Suprapubic skin (tissue), 4 donors: Measurements from ENCODE around the gene MCC.

ENCODE experiments used
- POLR2A ChIP-seq, 2 donors: fragments of 450-650 bp; IDR thresholded peaks; one replicate each; pipeline ENCODE4 v1.6.1; 2017; ENCODE audit warnings: antibody characterized with exemption in 2 of 2, mild to moderate bottlenecking in 2 of 2, moderate library complexity in 2 of 2
- POLR2AphosphoS5 ChIP-seq, 3 donors: sonication (generic); formaldehyde crosslinking; IDR thresholded peaks; one replicate each; pipeline ENCODE4 v1.6.1; 2017; ENCODE audit warnings: antibody characterized with exemption in 3 of 3

DNA sequence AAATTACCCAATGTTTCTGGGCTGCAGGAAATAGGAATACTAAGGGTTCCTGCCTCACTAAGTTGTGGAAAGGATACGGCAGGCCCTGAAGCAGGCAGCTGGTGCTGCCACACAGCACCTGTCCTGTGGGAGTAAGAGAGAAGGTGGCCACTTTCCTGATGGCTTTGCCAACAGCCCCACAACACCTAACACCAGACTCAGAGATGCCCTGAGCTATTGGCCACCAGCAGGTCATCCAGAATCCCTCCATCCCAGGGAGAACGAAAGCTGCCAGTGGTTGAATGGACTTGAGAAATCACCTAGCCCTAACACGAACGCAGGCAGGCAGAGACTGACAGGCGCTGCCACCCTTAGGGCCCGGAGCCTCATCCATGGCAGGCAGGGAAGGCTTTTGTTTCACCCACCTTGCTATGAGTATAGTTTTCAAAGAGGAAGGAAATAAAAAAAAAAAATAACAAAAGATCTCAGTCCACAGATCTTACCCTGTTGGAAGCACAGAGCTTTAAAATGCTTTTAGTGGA lies 429.5 kb downstream of the MCC start:
- no peak for TF ChIP-seq POLR2AphosphoS5 (IDR thresholded peaks at IDR 0.05)
- no peak for TF ChIP-seq POLR2A (IDR thresholded peaks at IDR 0.05)
